Spleen (tissue), 7 donors: ENCODE results near the gene DUSP3.

Experiments used
- POLR2A ChIP-seq, 3 donors: fragments of 450-650 bp; IDR thresholded peaks; one replicate each; pipeline ENCODE4 v1.5.1; 2017; ENCODE audit warnings: antibody characterized with exemption in 3 of 3, mild to moderate bottlenecking in 1 of 3
- POLR2AphosphoS5 ChIP-seq, 3 donors: sonication (generic); formaldehyde crosslinking; IDR thresholded peaks; one replicate each; pipeline ENCODE4 v1.5.1; 2017; ENCODE audit warnings: antibody characterized with exemption in 3 of 3
- TF ChIP-seq, protein P1 (sequence below), 11 experiments: fragments of 200-600 bp in 7 of 11; fragments of 450-650 bp in 4 of 11; sonication (generic) in 4 of 11; IDR thresholded peaks in 8 of 11; conservative IDR thresholded peaks in 3 of 11; 1 replicate in 7 of 11; 2 replicates in 4 of 11; pipeline versions ENCODE4 v1.4.0 to v1.8.0; 2016 to 2021; ENCODE audit warnings: antibody characterized with exemption in 11 of 11, inconsistent platforms in 4 of 11, mild to moderate bottlenecking in 1 of 11
- donor health status: DM: no; HTN: no; CAD: no; lungs with moderate emphysema.
- donor health status: DM: no; HTN: no; CAD: no.
- donor health status: DM: no; HTN: no; CAD: no.

DNA sequence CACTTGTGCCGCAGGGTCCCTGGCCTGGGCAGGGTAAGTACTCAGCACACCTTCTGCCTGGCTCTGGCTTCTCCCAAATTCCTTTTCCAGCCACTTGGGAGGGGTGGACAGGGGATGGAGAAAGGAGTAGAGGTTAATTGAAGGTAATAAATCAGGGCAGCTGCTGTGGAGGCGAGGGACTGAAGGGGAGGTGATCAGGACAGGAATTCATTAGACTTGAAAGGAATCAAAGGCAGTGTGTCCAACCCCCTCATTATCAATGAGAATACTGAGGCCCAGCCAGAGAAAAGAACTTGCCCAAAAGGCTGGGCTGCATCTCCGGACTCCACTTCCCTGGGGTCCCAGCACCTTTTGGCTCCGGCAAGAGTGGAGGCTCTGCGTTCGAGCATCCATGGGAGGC, 22.6 kb downstream of the DUSP3 start:
- no peak for TF ChIP-seq POLR2A (IDR thresholded peaks at IDR 0.05)
- TF ChIP-seq, protein P1, sequence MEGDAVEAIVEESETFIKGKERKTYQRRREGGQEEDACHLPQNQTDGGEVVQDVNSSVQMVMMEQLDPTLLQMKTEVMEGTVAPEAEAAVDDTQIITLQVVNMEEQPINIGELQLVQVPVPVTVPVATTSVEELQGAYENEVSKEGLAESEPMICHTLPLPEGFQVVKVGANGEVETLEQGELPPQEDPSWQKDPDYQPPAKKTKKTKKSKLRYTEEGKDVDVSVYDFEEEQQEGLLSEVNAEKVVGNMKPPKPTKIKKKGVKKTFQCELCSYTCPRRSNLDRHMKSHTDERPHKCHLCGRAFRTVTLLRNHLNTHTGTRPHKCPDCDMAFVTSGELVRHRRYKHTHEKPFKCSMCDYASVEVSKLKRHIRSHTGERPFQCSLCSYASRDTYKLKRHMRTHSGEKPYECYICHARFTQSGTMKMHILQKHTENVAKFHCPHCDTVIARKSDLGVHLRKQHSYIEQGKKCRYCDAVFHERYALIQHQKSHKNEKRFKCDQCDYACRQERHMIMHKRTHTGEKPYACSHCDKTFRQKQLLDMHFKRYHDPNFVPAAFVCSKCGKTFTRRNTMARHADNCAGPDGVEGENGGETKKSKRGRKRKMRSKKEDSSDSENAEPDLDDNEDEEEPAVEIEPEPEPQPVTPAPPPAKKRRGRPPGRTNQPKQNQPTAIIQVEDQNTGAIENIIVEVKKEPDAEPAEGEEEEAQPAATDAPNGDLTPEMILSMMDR (IDR thresholded peaks at IDR 0.05 in 8 of 11, conservative IDR thresholded peaks at IDR 0.05 in 3 of 11): no peak
- no peak for TF ChIP-seq POLR2AphosphoS5 (IDR thresholded peaks at IDR 0.05)
